Progenitor cell of endocrine pancreas (in vitro differentiated cells): ENCODE results near the gene IL23R. TPM values are rescaled to one million over a fixed set of nuclear protein-coding genes. Genes with fewer than 3 reads are reported as not detected.

Source experiments
- DNase-seq: peaks from one replicate; pipeline ENCODE4 v3.0.0; 2021; ENCODE audit warnings: low spot score; ENCODE audit not compliant: unreplicated experiment
- H3K27ac Mint-ChIP-seq: 2 replicates; pipeline ENCODE4 v1.8.0; 2021; ENCODE audit warnings: mild to moderate bottlenecking, moderate library complexity, mixed read lengths
- H3K27me3 Mint-ChIP-seq: 2 replicates; pipeline ENCODE4 v1.8.0; 2021; ENCODE audit warnings: mixed read lengths
- H3K36me3 Mint-ChIP-seq: 2 replicates; pipeline ENCODE4 v1.8.0; 2022; ENCODE audit warnings: mixed read lengths; ENCODE audit not compliant: insufficient read depth
- H3K4me1 Mint-ChIP-seq: 2 replicates; pipeline ENCODE4 v1.8.0; 2021; ENCODE audit warnings: low read depth, mixed read lengths
- H3K4me3 Mint-ChIP-seq: 2 replicates; pipeline ENCODE4 v1.8.0; 2021; ENCODE audit warnings: low read depth, mild to moderate bottlenecking, moderate library complexity, mixed read lengths
- H3K9me3 Mint-ChIP-seq: 2 replicates; pipeline ENCODE4 v1.8.0; 2021; ENCODE audit warnings: low read depth, mixed read lengths
- CTCF ChIP-seq: fragments of 200-600 bp; sonication (generic); IDR thresholded peaks from one replicate; pipeline ENCODE4 v1.5.0; 2021; ENCODE audit warnings: antibody characterized with exemption, mild to moderate bottlenecking; ENCODE audit not compliant: unreplicated experiment
- total RNA-seq: library from RNA; stranded (reverse); gene quantifications from 2 replicates; pipeline ENCODE4 v1.2.1, GENCODE V29; 2021

IL23R gene
- total RNA-seq, 1 donor from 2014 or later: not detected

- no peak for DNase-seq
- H3K4me3 Mint-ChIP-seq: no peak overlapping the region
- no peaks in the 10 kb centered on the region for H3K36me3 Mint-ChIP-seq
- H3K27ac Mint-ChIP-seq: no peak overlapping the region
- TF ChIP-seq CTCF: no peak
- H3K4me1 Mint-ChIP-seq: no peaks in the 10 kb centered on the region
- H3K9me3 Mint-ChIP-seq: no peaks in the 10 kb centered on the region
- no peaks in the 10 kb centered on the region for H3K27me3 Mint-ChIP-seq
Observed at GRCh38 chr1:67217938-67218337, 51.7 kb downstream of the IL23R start.

DNA sequence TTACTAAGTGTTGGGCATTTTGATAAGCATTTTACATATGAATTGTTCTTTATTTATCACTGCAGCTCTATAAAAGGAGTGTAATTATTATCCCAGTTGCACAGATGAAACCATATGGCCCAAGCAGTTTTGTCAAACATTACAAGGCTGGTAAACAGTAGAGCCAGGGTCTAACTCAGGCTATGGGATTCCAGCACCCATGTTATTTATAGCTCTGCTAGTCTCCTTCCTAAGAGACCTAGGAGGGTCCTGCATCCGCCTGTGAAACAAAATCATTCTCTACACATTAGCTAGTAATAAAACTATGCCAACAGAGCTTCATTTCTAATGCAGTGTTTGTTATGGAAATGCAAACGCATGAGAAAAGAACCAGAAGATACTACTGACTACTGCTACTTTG lies 58.6 kb downstream of the IL23R start:
- Mint-ChIP-seq H3K4me1 (peaks cover 5% of the 10 kb centered on the region), H3K27ac (no peak overlapping the region), H3K4me3 (no peak overlapping the region), H3K36me3 (no peaks in the 10 kb centered on the region), H3K27me3 (peaks cover 4% of the 10 kb centered on the region), H3K9me3 (peaks cover 3% of the 10 kb centered on the region)
- no peak for TF ChIP-seq CTCF
- DNase-seq: no peak

- no peak overlapping the region for H3K27ac Mint-ChIP-seq
- peaks cover 3% of the 10 kb centered on the region for H3K9me3 Mint-ChIP-seq
- no peak overlapping the region for H3K4me3 Mint-ChIP-seq
- peaks cover 4% of the 10 kb centered on the region for H3K27me3 Mint-ChIP-seq
- no peak for DNase-seq
- TF ChIP-seq CTCF: no peak
- H3K36me3 Mint-ChIP-seq: no peaks in the 10 kb centered on the region
- H3K4me1 Mint-ChIP-seq: peaks cover 5% of the 10 kb centered on the region
Observed at GRCh38 chr1:67226688-67227087, 60.4 kb downstream of the IL23R start.

GRCh38 chr1:67227196-67227595 lies 60.9 kb downstream of the IL23R start:
- TF ChIP-seq CTCF: no peak
- no peak overlapping the region for H3K27ac Mint-ChIP-seq
- peaks cover 4% of the 10 kb centered on the region for H3K27me3 Mint-ChIP-seq
- peaks cover 5% of the 10 kb centered on the region for H3K4me1 Mint-ChIP-seq
- no peak overlapping the region for H3K4me3 Mint-ChIP-seq
- no peaks in the 10 kb centered on the region for H3K36me3 Mint-ChIP-seq
- no peak for DNase-seq
- H3K9me3 Mint-ChIP-seq: peaks cover 3% of the 10 kb centered on the region

DNA sequence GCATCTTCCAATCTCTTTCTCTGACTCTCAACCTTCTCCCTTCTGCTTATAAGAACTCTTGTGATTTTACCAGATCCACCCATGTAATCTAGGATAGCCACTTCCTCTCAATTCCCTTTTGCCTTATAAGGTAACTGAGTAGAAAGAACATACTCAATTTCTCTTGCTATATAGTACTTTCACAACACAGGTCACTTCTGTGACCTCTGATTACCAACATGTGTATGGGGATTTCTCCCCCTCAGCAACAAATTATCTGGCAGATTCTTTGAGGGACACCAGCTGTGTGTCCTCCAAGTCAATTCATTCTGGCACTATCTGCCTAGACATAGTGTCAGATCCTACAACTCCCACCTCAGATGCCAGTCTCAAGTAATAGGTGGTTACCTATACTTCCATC lies 62.5 kb downstream of the IL23R start:
- no peak for DNase-seq
- Mint-ChIP-seq H3K27me3 (peaks cover 4% of the 10 kb centered on the region), H3K9me3 (peaks cover 3% of the 10 kb centered on the region), H3K4me3 (no peak overlapping the region), H3K27ac (no peak overlapping the region), H3K36me3 (no peaks in the 10 kb centered on the region), H3K4me1 (peaks cover 5% of the 10 kb centered on the region)
- no peak for TF ChIP-seq CTCF

GRCh38 chr1:67230539-67230938 lies 64.3 kb downstream of the IL23R start:
- Mint-ChIP-seq H3K4me1 (no peaks in the 10 kb centered on the region), H3K36me3 (no peaks in the 10 kb centered on the region), H3K4me3 (no peak overlapping the region), H3K27ac (no peak overlapping the region), H3K9me3 (peaks cover 3% of the 10 kb centered on the region), H3K27me3 (peaks cover 4% of the 10 kb centered on the region)
- no peak for DNase-seq
- TF ChIP-seq CTCF: no peak
